ENCODE results near the gene TRAPPC3L.

DNA sequence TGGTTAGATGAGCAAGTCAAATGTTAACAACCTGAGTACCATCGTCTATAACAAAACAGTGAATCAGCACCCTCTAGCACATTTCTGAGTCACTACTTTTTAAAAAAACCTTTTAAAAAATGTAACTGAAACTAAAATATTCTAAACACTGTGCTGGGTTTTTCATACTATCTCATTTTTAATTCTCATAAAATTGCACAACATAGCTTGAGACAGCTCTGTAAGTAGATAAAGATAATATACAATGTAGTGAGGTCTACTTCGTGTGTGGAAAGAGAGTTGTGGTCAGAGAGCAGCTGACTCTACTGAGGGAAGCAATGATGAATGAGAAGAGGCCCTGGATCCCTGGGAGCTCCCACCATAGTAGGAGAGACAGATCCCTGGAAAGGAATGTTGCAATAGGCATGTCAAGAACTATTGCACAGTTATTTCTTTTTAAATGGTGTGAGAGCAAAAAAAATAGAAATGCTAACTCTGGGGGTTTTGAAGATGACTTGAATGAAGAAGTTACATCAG, 97.9 kb downstream of the TRAPPC3L start:
- TF ChIP-seq POLR2A (IDR thresholded peaks at IDR 0.05) (no peak), CTCF (IDR thresholded peaks at IDR 0.05) (no peak), POLR2AphosphoS5 (IDR thresholded peaks at IDR 0.05) (no peak)
